Measurements from ENCODE around the gene CSTPP1. TPM values are rescaled to one million over a fixed set of nuclear protein-coding genes. Genes with fewer than 3 reads are reported as not detected.
"Not testable (repeated sequence)": the region's sequence is repeated elsewhere in the genome, so short reads cannot be mapped to it uniquely, and the experiment has no call there.

Gene CSTPP1
- total RNA-seq, 1 donor from 2014 or later: 6.6 TPM

DNA sequence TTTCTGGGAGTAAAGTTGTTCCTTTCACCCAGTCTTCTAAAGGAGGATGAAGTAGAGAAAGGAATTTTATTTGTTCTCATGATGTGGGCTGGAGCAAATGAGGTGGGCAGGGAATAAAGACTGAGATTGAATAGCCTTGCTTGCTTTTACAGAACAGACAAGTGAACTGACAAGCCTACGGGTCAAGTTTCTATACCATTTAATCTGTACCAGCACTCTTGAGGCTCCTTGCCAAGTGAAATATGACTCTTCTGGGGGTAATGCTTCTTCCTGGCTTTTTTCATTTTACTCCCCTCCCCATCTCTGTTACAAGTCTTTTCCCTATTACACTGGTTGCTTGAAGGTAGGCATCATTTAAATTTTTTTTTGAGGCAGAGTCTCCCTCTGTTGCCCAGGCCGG, 54.8 kb downstream of the CSTPP1 start:
- Histone ChIP-seq H3K27me3 (ENCODE audit: control insufficient read depth, insufficient read depth, low read length) (no peaks in the 10 kb centered on the region), H3K4me3 (ENCODE audit: low read depth, low read length) (no peak overlapping the region), H3K36me3 (ENCODE audit: control insufficient read depth, insufficient read depth, low read length) (no peaks in the 10 kb centered on the region)
- no peak for FAIRE-seq
- TF ChIP-seq, protein P1, sequence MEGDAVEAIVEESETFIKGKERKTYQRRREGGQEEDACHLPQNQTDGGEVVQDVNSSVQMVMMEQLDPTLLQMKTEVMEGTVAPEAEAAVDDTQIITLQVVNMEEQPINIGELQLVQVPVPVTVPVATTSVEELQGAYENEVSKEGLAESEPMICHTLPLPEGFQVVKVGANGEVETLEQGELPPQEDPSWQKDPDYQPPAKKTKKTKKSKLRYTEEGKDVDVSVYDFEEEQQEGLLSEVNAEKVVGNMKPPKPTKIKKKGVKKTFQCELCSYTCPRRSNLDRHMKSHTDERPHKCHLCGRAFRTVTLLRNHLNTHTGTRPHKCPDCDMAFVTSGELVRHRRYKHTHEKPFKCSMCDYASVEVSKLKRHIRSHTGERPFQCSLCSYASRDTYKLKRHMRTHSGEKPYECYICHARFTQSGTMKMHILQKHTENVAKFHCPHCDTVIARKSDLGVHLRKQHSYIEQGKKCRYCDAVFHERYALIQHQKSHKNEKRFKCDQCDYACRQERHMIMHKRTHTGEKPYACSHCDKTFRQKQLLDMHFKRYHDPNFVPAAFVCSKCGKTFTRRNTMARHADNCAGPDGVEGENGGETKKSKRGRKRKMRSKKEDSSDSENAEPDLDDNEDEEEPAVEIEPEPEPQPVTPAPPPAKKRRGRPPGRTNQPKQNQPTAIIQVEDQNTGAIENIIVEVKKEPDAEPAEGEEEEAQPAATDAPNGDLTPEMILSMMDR (IDR thresholded peaks at IDR 0.05; ENCODE audit: insufficient read depth, low read length, severe bottlenecking): no peak
- no peak for DNase-seq (ENCODE audit: low read depth)

DNA sequence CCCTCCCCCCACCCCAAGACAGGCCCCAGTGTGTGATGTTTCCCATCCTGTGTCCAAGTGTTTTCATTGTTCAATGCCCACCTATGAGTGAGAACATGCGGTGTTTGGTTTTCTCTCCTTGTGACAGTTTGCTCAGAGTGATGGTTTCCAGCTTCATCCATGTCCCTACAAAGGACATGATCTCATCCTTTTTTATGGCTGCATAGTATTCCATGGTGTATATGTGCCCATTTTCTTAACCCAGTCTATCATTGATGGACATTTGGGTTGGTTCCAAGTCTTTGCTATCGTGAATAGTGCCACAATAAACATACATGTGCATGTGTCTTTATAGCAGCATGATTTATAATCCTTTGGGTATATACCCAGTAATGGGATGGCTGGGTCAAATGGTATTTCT, 55.8 kb downstream of the CSTPP1 start:
- not testable (repeated sequence) for DNase-seq (ENCODE audit: low read depth); FAIRE-seq; H3K36me3 ChIP-seq (ENCODE audit: control insufficient read depth, insufficient read depth, low read length); H3K27me3 ChIP-seq (ENCODE audit: control insufficient read depth, insufficient read depth, low read length); H3K4me3 ChIP-seq (ENCODE audit: low read depth, low read length)

DNA sequence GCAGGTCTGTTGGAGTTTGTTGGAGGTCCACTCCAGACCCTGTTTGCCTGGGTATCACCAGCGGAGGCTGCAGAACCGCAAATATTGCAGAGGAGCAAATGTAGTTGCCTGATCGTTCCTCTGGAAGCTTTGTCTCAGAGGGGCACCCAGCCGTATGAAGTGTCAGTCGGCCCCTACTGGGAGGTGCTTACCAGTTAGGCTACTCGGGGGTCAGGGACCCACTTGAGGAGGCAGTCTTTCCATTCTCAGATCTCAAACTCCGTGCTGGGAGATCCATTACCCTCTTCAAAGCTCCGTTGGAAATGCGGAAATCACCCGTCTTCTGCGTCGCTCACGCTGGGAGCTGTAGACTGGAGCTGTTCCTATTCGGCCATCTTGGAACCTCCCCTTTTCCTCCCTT, 61.2 kb downstream of the CSTPP1 start:
- DNase-seq (ENCODE audit: low read depth); H3K4me3 ChIP-seq (ENCODE audit: low read depth, low read length); H3K27me3 ChIP-seq (ENCODE audit: control insufficient read depth, insufficient read depth, low read length); H3K36me3 ChIP-seq (ENCODE audit: control insufficient read depth, insufficient read depth, low read length); FAIRE-seq: not testable (repeated sequence)

DNA sequence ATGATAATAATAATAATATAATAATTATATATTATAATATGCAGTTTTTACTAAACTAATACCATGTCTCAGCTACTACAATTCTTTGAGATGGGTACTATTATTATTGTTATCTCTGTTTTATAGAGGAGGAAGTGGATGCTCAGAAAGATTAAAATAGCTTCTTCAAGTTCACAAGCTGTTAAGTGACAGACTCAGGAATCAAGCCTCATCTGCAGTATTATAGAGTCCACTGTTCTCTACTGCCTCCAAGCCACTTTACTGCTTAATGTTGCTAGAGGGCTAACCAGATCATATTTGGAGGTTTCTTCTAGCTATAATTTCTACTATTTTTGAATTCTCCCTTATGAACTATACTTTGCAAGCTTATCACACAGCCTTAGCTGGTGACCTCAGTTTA, 62.7 kb downstream of the CSTPP1 start:
- DNase-seq (ENCODE audit: low read depth) (no peak), FAIRE-seq (no peak)
- TF ChIP-seq, protein P1 (IDR thresholded peaks at IDR 0.05; ENCODE audit: insufficient read depth, low read length, severe bottlenecking): no peak
- H3K27me3 ChIP-seq (ENCODE audit: control insufficient read depth, insufficient read depth, low read length): no peaks in the 10 kb centered on the region
- no peaks in the 10 kb centered on the region for H3K36me3 ChIP-seq (ENCODE audit: control insufficient read depth, insufficient read depth, low read length)
- H3K4me3 ChIP-seq (ENCODE audit: low read depth, low read length): no peak overlapping the region

DNA sequence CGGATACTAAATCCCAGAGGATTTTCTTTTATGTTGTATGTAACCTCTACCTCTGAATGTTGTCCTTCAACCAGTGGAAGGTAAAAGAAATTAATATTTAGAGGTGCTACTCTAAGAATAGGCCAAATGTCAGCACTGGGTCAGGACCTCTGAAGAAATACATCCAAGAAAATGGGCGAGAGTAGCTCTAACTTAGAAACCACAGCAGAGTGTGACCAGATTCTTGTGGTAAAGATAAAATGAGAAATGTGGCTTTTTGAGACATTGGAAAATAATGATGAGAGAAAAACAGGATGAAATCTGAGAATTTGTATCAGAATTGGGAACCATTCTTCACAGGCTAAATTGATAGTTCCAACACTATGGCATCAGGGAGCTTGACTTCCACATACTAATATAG, 63.5 kb downstream of the CSTPP1 start:
- TF ChIP-seq, protein P1 (IDR thresholded peaks at IDR 0.05; ENCODE audit: insufficient read depth, low read length, severe bottlenecking): no peak
- no peak for DNase-seq (ENCODE audit: low read depth)
- Histone ChIP-seq H3K36me3 (ENCODE audit: control insufficient read depth, insufficient read depth, low read length) (no peaks in the 10 kb centered on the region), H3K4me3 (ENCODE audit: low read depth, low read length) (no peak overlapping the region), H3K27me3 (ENCODE audit: control insufficient read depth, insufficient read depth, low read length) (no peaks in the 10 kb centered on the region)
- FAIRE-seq: no peak

DNA sequence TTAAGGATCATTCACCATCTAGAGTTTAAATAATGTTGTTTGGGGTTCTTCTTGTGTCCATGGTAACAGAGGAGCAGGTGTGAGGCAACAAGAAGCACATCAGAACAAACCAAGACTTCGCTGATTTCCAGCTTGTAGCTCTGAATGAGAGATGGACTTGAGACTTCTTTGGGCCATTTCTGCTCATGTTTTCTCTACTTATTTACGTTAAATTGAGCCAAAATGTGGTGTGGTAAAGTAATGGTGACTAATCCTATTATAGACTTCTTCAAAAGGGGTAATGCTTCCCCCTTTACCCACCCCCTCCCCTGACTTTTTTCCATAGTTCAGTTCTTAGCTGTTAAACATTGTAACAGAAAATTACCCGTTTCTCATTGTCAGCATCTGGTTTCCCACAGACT, 65.2 kb downstream of the CSTPP1 start:
- Histone ChIP-seq H3K4me3 (ENCODE audit: low read depth, low read length) (no peak overlapping the region), H3K27me3 (ENCODE audit: control insufficient read depth, insufficient read depth, low read length) (no peaks in the 10 kb centered on the region), H3K36me3 (ENCODE audit: control insufficient read depth, insufficient read depth, low read length) (no peaks in the 10 kb centered on the region)
- DNase-seq (ENCODE audit: low read depth) (no peak), FAIRE-seq (no peak)
- TF ChIP-seq, protein P1 (IDR thresholded peaks at IDR 0.05; ENCODE audit: insufficient read depth, low read length, severe bottlenecking): no peak

DNA sequence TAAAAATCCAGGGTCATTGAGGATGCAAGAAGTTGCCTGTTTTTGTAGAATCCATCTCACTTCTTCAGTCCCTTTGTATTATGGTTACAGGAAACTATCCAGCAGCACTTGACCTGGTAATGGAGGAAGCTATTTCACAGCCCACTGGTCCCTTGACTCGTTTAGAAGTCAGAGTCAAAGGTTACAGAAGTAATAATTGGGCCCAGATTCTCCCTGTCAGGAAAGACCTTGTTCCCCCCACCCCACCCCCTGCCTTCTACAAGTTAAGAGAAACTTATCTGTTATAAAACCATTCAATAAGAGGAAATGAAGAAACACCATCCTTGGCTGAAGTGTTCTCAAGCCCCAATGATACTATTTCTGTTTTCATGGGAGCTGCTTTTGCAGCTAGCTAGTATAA, 65.8 kb downstream of the CSTPP1 start:
- no peak for FAIRE-seq
- no peak for DNase-seq (ENCODE audit: low read depth)
- no peaks in the 10 kb centered on the region for H3K27me3 ChIP-seq (ENCODE audit: control insufficient read depth, insufficient read depth, low read length)
- TF ChIP-seq, protein P1 (IDR thresholded peaks at IDR 0.05; ENCODE audit: insufficient read depth, low read length, severe bottlenecking): no peak
- no peak overlapping the region for H3K4me3 ChIP-seq (ENCODE audit: low read depth, low read length)
- no peaks in the 10 kb centered on the region for H3K36me3 ChIP-seq (ENCODE audit: control insufficient read depth, insufficient read depth, low read length)
